ENCODE results near the gene TNNI3K.

Gene TNNI3K

GRCh38 chr1:74314438-74314837 lies 79.3 kb downstream of the TNNI3K start:
- DNase-seq, result no peak

GRCh38 chr1:74316302-74316701 lies 81.1 kb downstream of the TNNI3K start:
- DNase-seq, result no peak

GRCh38 chr1:74317663-74318062 lies 82.5 kb downstream of the TNNI3K start:
- DNase-seq, result no peak

GRCh38 chr1:74323937-74324473 lies 88.8 kb downstream of the TNNI3K start:
- DNase-seq, result no peak

GRCh38 chr1:74324684-74325448 lies 89.7 kb downstream of the TNNI3K start:
- DNase-seq, result no peak

GRCh38 chr1:74328851-74329250 lies 93.7 kb downstream of the TNNI3K start:
- DNase-seq, result no peak

GRCh38 chr1:74333244-74333643 lies 98.1 kb downstream of the TNNI3K start:
- DNase-seq, result no peak

GRCh38 chr1:74334147-74334546 lies 99.0 kb downstream of the TNNI3K start:
- DNase-seq, result no peak

GRCh38 chr1:74340656-74341055 lies 105.5 kb downstream of the TNNI3K start:
- DNase-seq, result no peak

- DNase-seq, result no peak
These were observed 106.6 kb downstream of the TNNI3K start for GRCh38 chr1:74341702-74342339.

GRCh38 chr1:74343216-74343615 lies 108.0 kb downstream of the TNNI3K start:
- no peak for DNase-seq

- no peak for DNase-seq
These were observed 109.2 kb downstream of the TNNI3K start for GRCh38 chr1:74344387-74344786.

GRCh38 chr1:74356493-74356892 lies 121.3 kb downstream of the TNNI3K start:
- DNase-seq, result no peak

GRCh38 chr1:74357150-74357549 lies 122.0 kb downstream of the TNNI3K start:
- no peak for DNase-seq

GRCh38 chr1:74357756-74358155 lies 122.6 kb downstream of the TNNI3K start:
- DNase-seq, result no peak

- no peak for DNase-seq
These were observed 127.5 kb downstream of the TNNI3K start for GRCh38 chr1:74362691-74363090.

GRCh38 chr1:74363220-74363619 lies 128.0 kb downstream of the TNNI3K start:
- no peak for DNase-seq

GRCh38 chr1:74367175-74367813 lies 132.1 kb downstream of the TNNI3K start:
- no peak for DNase-seq

GRCh38 chr1:74368335-74368734 lies 133.1 kb downstream of the TNNI3K start:
- DNase-seq, result no peak

- no peak for DNase-seq
These were observed 140.2 kb downstream of the TNNI3K start for GRCh38 chr1:74375376-74375775.

- no peak for DNase-seq
These were observed 145.1 kb downstream of the TNNI3K start for GRCh38 chr1:74380252-74380651.

GRCh38 chr1:74388855-74389254 lies 153.7 kb downstream of the TNNI3K start:
- no peak for DNase-seq

- DNase-seq, result no peak
These were observed 157.0 kb downstream of the TNNI3K start for GRCh38 chr1:74392186-74392585.

GRCh38 chr1:74392840-74393239 lies 157.7 kb downstream of the TNNI3K start:
- no peak for DNase-seq

Data from cortex of kidney (tissue), 1 donor.